Measurements from ENCODE around the gene MALRD1.

The MALRD1 gene

DNA sequence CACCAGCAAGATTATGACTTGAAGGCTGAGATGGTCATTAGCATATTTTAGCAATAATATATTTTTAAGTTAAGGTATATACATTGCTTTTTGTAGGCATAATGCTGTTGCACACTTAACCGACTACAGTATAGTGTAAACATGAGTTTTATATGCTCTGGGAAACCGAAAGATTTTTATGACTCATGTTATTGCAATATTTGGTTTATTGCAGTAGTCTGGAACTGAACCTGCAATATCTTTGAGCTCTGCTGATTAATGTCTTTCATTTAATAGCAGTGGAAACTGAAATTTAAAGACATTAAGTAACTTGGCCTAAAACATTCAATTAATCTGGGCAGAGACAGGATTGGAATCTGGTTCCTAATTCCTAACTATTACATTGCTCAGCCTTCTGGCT, 500.9 kb downstream of the MALRD1 start:
- Histone ChIP-seq H2AFZ (ENCODE audit: low read length) (no peak overlapping the region), H4K20me1 (ENCODE audit: insufficient read depth, low read length) (no peaks in the 10 kb centered on the region), H3K9me2 (ENCODE audit: low read depth, low read length) (no peaks in the 10 kb centered on the region), H3K4me2 (ENCODE audit: low read length) (no peak overlapping the region), H3K9me3 (ENCODE audit: low read length) (no peaks in the 10 kb centered on the region), H3K4me3 (ENCODE audit: low read depth, low read length, poor library complexity, severe bottlenecking) (no peak overlapping the region), H3K27ac (ENCODE audit: low read depth, low read length, poor library complexity, severe bottlenecking) (no peak overlapping the region), H3K36me3 (ENCODE audit: insufficient read depth, low read length) (no peaks in the 10 kb centered on the region), H3K79me2 (ENCODE audit: insufficient read depth, low read length) (no peaks in the 10 kb centered on the region), H3F3A (ENCODE audit: insufficient read depth, low read length) (no peaks in the 10 kb centered on the region), H3K4me1 (ENCODE audit: insufficient read depth, low read length, severe bottlenecking) (no peaks in the 10 kb centered on the region), H3K9ac (ENCODE audit: low read length) (no peak overlapping the region), H3K27me3 (ENCODE audit: insufficient read depth, low read length) (no peaks in the 10 kb centered on the region)
- TF ChIP-seq, protein P1, sequence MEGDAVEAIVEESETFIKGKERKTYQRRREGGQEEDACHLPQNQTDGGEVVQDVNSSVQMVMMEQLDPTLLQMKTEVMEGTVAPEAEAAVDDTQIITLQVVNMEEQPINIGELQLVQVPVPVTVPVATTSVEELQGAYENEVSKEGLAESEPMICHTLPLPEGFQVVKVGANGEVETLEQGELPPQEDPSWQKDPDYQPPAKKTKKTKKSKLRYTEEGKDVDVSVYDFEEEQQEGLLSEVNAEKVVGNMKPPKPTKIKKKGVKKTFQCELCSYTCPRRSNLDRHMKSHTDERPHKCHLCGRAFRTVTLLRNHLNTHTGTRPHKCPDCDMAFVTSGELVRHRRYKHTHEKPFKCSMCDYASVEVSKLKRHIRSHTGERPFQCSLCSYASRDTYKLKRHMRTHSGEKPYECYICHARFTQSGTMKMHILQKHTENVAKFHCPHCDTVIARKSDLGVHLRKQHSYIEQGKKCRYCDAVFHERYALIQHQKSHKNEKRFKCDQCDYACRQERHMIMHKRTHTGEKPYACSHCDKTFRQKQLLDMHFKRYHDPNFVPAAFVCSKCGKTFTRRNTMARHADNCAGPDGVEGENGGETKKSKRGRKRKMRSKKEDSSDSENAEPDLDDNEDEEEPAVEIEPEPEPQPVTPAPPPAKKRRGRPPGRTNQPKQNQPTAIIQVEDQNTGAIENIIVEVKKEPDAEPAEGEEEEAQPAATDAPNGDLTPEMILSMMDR (IDR thresholded peaks at IDR 0.05; ENCODE audit: low read length), result no peak
- no peak for TF ChIP-seq EZH2 (IDR thresholded peaks at IDR 0.05; ENCODE audit: borderline replicate concordance, low read length)

DNA sequence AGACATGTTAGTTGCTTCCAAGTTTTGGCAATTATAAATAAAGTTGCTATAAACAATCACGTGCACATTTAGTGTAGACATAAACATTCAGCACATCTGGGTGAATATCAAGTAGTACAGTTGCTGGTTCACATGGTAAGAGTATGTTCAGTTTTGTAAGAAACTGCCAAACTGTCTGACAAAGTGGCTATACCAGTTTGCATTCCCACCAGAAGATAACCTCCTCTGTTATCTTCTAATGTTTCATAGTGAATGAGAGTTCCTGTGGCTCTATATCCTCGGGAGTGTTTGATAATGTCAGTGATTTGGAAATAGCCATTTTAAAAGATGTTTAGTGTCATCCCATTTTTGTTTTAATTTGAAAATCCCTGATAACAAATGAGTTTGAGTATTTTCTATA, 508.1 kb downstream of the MALRD1 start:
- H3K9me2 ChIP-seq (ENCODE audit: low read depth, low read length), result no peaks in the 10 kb centered on the region
- no peaks in the 10 kb centered on the region for H3K27me3 ChIP-seq (ENCODE audit: insufficient read depth, low read length)
- H2AFZ ChIP-seq (ENCODE audit: low read length), result no peak overlapping the region
- H3K27ac ChIP-seq (ENCODE audit: low read depth, low read length, poor library complexity, severe bottlenecking), result no peak overlapping the region
- H4K20me1 ChIP-seq (ENCODE audit: insufficient read depth, low read length), result no peaks in the 10 kb centered on the region
- H3K4me2 ChIP-seq (ENCODE audit: low read length), result no peak overlapping the region
- H3K36me3 ChIP-seq (ENCODE audit: insufficient read depth, low read length), result no peaks in the 10 kb centered on the region
- H3K4me1 ChIP-seq (ENCODE audit: insufficient read depth, low read length, severe bottlenecking), result no peaks in the 10 kb centered on the region
- no peak overlapping the region for H3K9ac ChIP-seq (ENCODE audit: low read length)
- no peaks in the 10 kb centered on the region for H3F3A ChIP-seq (ENCODE audit: insufficient read depth, low read length)
- H3K9me3 ChIP-seq (ENCODE audit: low read length), result no peaks in the 10 kb centered on the region
- no peaks in the 10 kb centered on the region for H3K79me2 ChIP-seq (ENCODE audit: insufficient read depth, low read length)
- H3K4me3 ChIP-seq (ENCODE audit: low read depth, low read length, poor library complexity, severe bottlenecking), result no peak overlapping the region
- TF ChIP-seq EZH2 (IDR thresholded peaks at IDR 0.05; ENCODE audit: borderline replicate concordance, low read length), result no peak
- TF ChIP-seq, protein P1 (IDR thresholded peaks at IDR 0.05; ENCODE audit: low read length), result no peak

DNA sequence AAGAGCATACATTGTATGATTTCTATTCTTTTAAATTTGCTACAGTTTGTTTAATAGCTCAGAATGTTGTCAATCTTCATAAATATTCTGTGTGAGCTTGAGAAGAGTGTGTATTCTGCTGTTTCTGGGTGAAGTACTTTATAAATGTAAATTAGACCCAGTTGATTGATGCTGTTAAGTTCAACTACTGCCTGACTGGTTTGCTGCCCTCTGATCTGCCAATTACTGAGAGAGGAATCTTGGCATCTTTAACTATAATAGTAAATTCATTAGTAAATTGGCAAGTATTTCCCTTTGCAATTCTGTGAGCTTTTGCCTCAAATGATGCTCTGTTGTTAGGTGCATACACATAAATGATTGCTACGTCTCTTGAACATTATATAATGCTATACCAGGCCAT, 512.6 kb downstream of the MALRD1 start:
- Histone ChIP-seq H3K9me2 (ENCODE audit: low read depth, low read length) (no peaks in the 10 kb centered on the region), H3K4me1 (ENCODE audit: insufficient read depth, low read length, severe bottlenecking) (no peaks in the 10 kb centered on the region), H4K20me1 (ENCODE audit: insufficient read depth, low read length) (no peaks in the 10 kb centered on the region), H3K27ac (ENCODE audit: low read depth, low read length, poor library complexity, severe bottlenecking) (no peak overlapping the region), H3K4me3 (ENCODE audit: low read depth, low read length, poor library complexity, severe bottlenecking) (no peak overlapping the region), H3K9ac (ENCODE audit: low read length) (no peak overlapping the region), H2AFZ (ENCODE audit: low read length) (no peak overlapping the region), H3K4me2 (ENCODE audit: low read length) (no peak overlapping the region), H3K27me3 (ENCODE audit: insufficient read depth, low read length) (no peaks in the 10 kb centered on the region), H3F3A (ENCODE audit: insufficient read depth, low read length) (no peaks in the 10 kb centered on the region), H3K9me3 (ENCODE audit: low read length) (no peaks in the 10 kb centered on the region), H3K36me3 (ENCODE audit: insufficient read depth, low read length) (no peaks in the 10 kb centered on the region), H3K79me2 (ENCODE audit: insufficient read depth, low read length) (no peaks in the 10 kb centered on the region)
- TF ChIP-seq, protein P1 (IDR thresholded peaks at IDR 0.05; ENCODE audit: low read length), result no peak
- no peak for TF ChIP-seq EZH2 (IDR thresholded peaks at IDR 0.05; ENCODE audit: borderline replicate concordance, low read length)

Data from OCI-LY1 (cell line).